NB4 (cell line): ENCODE data around the gene SLC4A9.

Experiments used
- CTCF ChIP-seq: IDR thresholded peaks from one replicate; pipeline ENCODE4 v1.5.1; 2012; ENCODE audit warnings: low read depth, low read length
- MYC ChIP-seq: IDR thresholded peaks from 2 replicates; pipeline ENCODE4 v1.6.1; 2011; ENCODE audit warnings: low read depth, low read length

- no peak for TF ChIP-seq CTCF
- no peak for TF ChIP-seq MYC
These were observed 38.4 kb downstream of the SLC4A9 start for GRCh38 chr5:140398379-140398811.
